HepG2 (cell line): ENCODE results near the gene GRB10. TPM values are rescaled to one million over a fixed set of nuclear protein-coding genes. Genes with fewer than 3 reads are reported as not detected.

ENCODE experiments used
- ATAC-seq: fragments of 200-7000 bp; cut with Tn5 transposase; 3 replicates; pipeline ENCODE4 v1.9.1; 2020; ENCODE audit warnings: mild to moderate bottlenecking, moderate library complexity
- BruUV-seq: library from RNA; stranded (reverse); fragments of 400-500 nt; replicated peaks from 2 replicates; lab custom pipeline; 2021; lab: Mats Ljungman, UMichigan
- CTCF ChIA-PET: fragments of 300-600 bp; formaldehyde crosslinking; extraction: SDS; loops from one replicate; lab custom pipeline; 2021; ENCODE audit warnings: low total read pairs, inconsistent platforms, low intra/inter-chr PET ratio; lab: Yijun Ruan, JAX
- POLR2A ChIA-PET: fragments of 350-600 bp; sonication (Branson Sonifier 250); formaldehyde crosslinking; loops from one replicate; lab custom pipeline; 2020; ENCODE audit warnings: antibody characterized with exemption, inconsistent platforms; lab: Yijun Ruan, JAX
- DNase-seq: peaks from one replicate; pipeline ENCODE4 v3.0.0-alpha.2; 2015; ENCODE audit warnings: low spot score
- FAIRE-seq: peaks from 3 replicates; lab custom pipeline; 2011; peaks lifted over from hg19 to GRCh38; lab: Jason Lieb, UNC
- H2AFZ ChIP-seq: one replicate; pipeline ENCODE4 v1.6.1; 2011; ENCODE audit warnings: low read length, inconsistent platforms
- H3K27ac ChIP-seq: fragments of 300-600 bp; 3 replicates; pipeline ENCODE4 v1.8.0; 2011; ENCODE audit warnings: mixed run types, mild to moderate bottlenecking, mixed read lengths, low read length, inconsistent platforms; ENCODE audit not compliant: insufficient read depth; ENCODE audit errors: extremely low read length
- H3K27me3 ChIP-seq, 2 experiments: fragments of 200-600 bp in 1 of 2; 2 replicates in 1 of 2; 3 replicates in 1 of 2; pipeline versions ENCODE4 v1.6.0 to v1.8.0; 2011; ENCODE audit warnings: low read length in 2 of 2, mild to moderate bottlenecking in 2 of 2, moderate library complexity in 2 of 2, inconsistent platforms in 1 of 2; ENCODE audit not compliant: insufficient read depth in 2 of 2, control insufficient read depth in 1 of 2
- H3K36me3 ChIP-seq, 2 experiments: fragments of 200-600 bp in 1 of 2; replicated peaks in 1 of 2; 2 replicates in 1 of 2; 3 replicates in 1 of 2; pipeline versions ENCODE4 v1.5.1 to v1.8.0; 2011; ENCODE audit warnings: low read length in 2 of 2, inconsistent platforms in 1 of 2; ENCODE audit not compliant: insufficient read depth in 2 of 2, control insufficient read depth in 1 of 2
- H3K4me1 ChIP-seq: 2 replicates; pipeline ENCODE4 v1.5.1; 2012; ENCODE audit warnings: low read length, inconsistent platforms; ENCODE audit not compliant: insufficient read depth
- H3K4me2 ChIP-seq: 2 replicates; pipeline ENCODE4 v1.6.0; 2011; ENCODE audit warnings: low read depth, low read length, inconsistent platforms
- H3K4me3 ChIP-seq, 3 experiments: fragments of 200-600 bp in 1 of 3; sonication (generic), shearing (Covaris generic) in 1 of 3; replicated peaks in 1 of 3; 2 replicates each; pipeline ENCODE4 v1.5.1; 2011 to 2016; ENCODE audit warnings: low read length in 3 of 3, inconsistent platforms in 2 of 3, low read depth in 2 of 3, mild to moderate bottlenecking in 2 of 3, control low read depth in 1 of 3, mixed read lengths in 1 of 3; ENCODE audit not compliant: insufficient read depth in 1 of 3
- H3K79me2 ChIP-seq: one replicate; pipeline ENCODE4 v1.6.1; 2011; ENCODE audit warnings: low read length, inconsistent platforms; ENCODE audit not compliant: insufficient read depth
- H3K9ac ChIP-seq: 2 replicates; pipeline ENCODE4 v1.6.0; 2011; ENCODE audit warnings: mild to moderate bottlenecking, low read depth, low read length, inconsistent platforms; ENCODE audit not compliant: insufficient read depth
- H3K9me3 ChIP-seq: 2 replicates; pipeline ENCODE4 v1.5.1; 2012; ENCODE audit warnings: mild to moderate bottlenecking, low read length
- H4K20me1 ChIP-seq: 2 replicates; pipeline ENCODE4 v1.6.0; 2011; ENCODE audit warnings: inconsistent platforms, mild to moderate bottlenecking, low read length, moderate library complexity; ENCODE audit not compliant: insufficient read depth
- BORCS8-MEF2B ChIP-seq: sonication (generic); formaldehyde crosslinking; IDR thresholded peaks from 2 replicates; pipeline ENCODE4 v1.8.0; 2022; ENCODE audit warnings: mild to moderate bottlenecking, missing genetic modification reagents
- ETV6 ChIP-seq: sonication (generic); formaldehyde crosslinking; conservative IDR thresholded peaks from 2 replicates; pipeline ENCODE4 v1.4.0; 2020; ENCODE audit warnings: missing genetic modification reagents
- FOXA1 ChIP-seq, 2 experiments: fragments of 450-650 bp in 1 of 2; sonication (generic) in 1 of 2; formaldehyde crosslinking in 1 of 2; IDR thresholded peaks; 2 replicates each; pipeline versions ENCODE4 v1.4.0 to v1.6.1; 2016 to 2020; ENCODE audit warnings: missing genetic modification reagents in 1 of 2
- GLMP ChIP-seq: sonication (generic); formaldehyde crosslinking; IDR thresholded peaks from 2 replicates; pipeline ENCODE4 v1.9.0; 2021; ENCODE audit warnings: missing genetic modification reagents, mild to moderate bottlenecking, borderline replicate concordance
- HIC2 ChIP-seq: sonication (generic); formaldehyde crosslinking; IDR thresholded peaks from 2 replicates; pipeline ENCODE4 v1.9.0; 2022; ENCODE audit warnings: low read depth, missing genetic modification reagents
- KLF9 ChIP-seq: IDR thresholded peaks from 2 replicates; pipeline ENCODE4 v1.6.1; 2016; ENCODE audit warnings: low read depth
- MTF1 ChIP-seq: sonication (generic); formaldehyde crosslinking; IDR thresholded peaks from 2 replicates; pipeline ENCODE4 v1.5.0; 2020; ENCODE audit warnings: missing genetic modification reagents
- MXI1 ChIP-seq: IDR thresholded peaks from 3 replicates; pipeline ENCODE4 v1.6.1; 2012; ENCODE audit warnings: low read depth, low read length, inconsistent platforms, borderline replicate concordance
- PHB2 ChIP-seq: fragments of 450-650 bp; IDR thresholded peaks from 2 replicates; pipeline ENCODE4 v1.6.1; 2018; ENCODE audit not compliant: partially characterized antibody
- ZKSCAN1 ChIP-seq: fragments of 150-350 bp; IDR thresholded peaks from 2 replicates; pipeline ENCODE4 v1.6.1; 2014; ENCODE audit warnings: low read length
- ZNF12 ChIP-seq: sonication (generic); formaldehyde crosslinking; IDR thresholded peaks from 2 replicates; pipeline ENCODE4 v1.5.0; 2020; ENCODE audit warnings: missing genetic modification reagents
- ZNF230 ChIP-seq: sonication (generic); formaldehyde crosslinking; IDR thresholded peaks from 2 replicates; pipeline ENCODE4 v1.4.0; 2020; ENCODE audit warnings: mild to moderate bottlenecking, missing genetic modification reagents
- ZNF547 ChIP-seq: sonication (generic); formaldehyde crosslinking; IDR thresholded peaks from 2 replicates; pipeline ENCODE4 v1.5.1; 2020; ENCODE audit warnings: mild to moderate bottlenecking, missing genetic modification reagents
- ZNF674 ChIP-seq: sonication (generic); formaldehyde crosslinking; IDR thresholded peaks from 2 replicates; pipeline ENCODE4 v1.5.0; 2020; ENCODE audit warnings: low read depth, mild to moderate bottlenecking, missing genetic modification reagents
- ZSCAN5A ChIP-seq: sonication (generic); formaldehyde crosslinking; IDR thresholded peaks from 2 replicates; pipeline ENCODE4 v1.8.0; 2022; ENCODE audit warnings: mild to moderate bottlenecking, missing genetic modification reagents, borderline replicate concordance
- WGBS: methylation state at CpG from one replicate; pipeline ENCODE4 v1.1.6; 2017; ENCODE audit warnings: low lambda C conversion rate; 5-methylcytosine and 5-hydroxymethylcytosine counted together
- in situ Hi-C: cut with HindIII; loops from 2 replicates; pipeline ENCODE4 v1.10.0; 2017; ENCODE audit warnings: low pct_unique_long_range_greater_than_20kb; ENCODE audit not compliant: extremely low pct_ligation_motif_present
- intact Hi-C: fragments of 100-400 bp; cut with micrococcal nuclease; formaldehyde crosslinking; loops from one replicate; pipeline ENCODE4 v1.10.0; 2022; ENCODE audit not compliant: unreplicated experiment
- polyA plus RNA-seq, 8 experiments: library from polyadenylated mRNA; depleted of rRNA in 3 of 8; stranded (reverse) in 7 of 8; unstranded in 1 of 8; fragments of >200 nt; fragmentation: Illumina TruSeq in 4 of 8; extraction: Trizol in 4 of 8; gene quantifications; 2 replicates each; pipeline versions ENCODE4 v1.2.1 to v1.2.3, GENCODE V29; 2011 to 2016; ENCODE audit warnings: low read depth in 4 of 8, missing spikeins in 1 of 8, mixed read lengths in 1 of 8; ENCODE audit not compliant: insufficient read depth in 1 of 8
- total RNA-seq, 5 experiments: library from RNA; depleted of rRNA; stranded (reverse); fragments of >200 nt; fragmentation: Illumina TruSeq; extraction: Trizol; gene quantifications; 2 replicates each; pipeline ENCODE4 v1.2.3, GENCODE V29; 2016; ENCODE audit warnings: low read depth in 1 of 5
- TF ChIP-seq, protein P1 (sequence below): sonication (generic); formaldehyde crosslinking; IDR thresholded peaks from 2 replicates; pipeline ENCODE4 v1.8.0; 2022; ENCODE audit warnings: mild to moderate bottlenecking, missing genetic modification reagents
- TF ChIP-seq, protein P2 (sequence below): sonication (generic); formaldehyde crosslinking; IDR thresholded peaks from 2 replicates; pipeline ENCODE4 v1.5.0; 2020; ENCODE audit warnings: mild to moderate bottlenecking, missing genetic modification reagents, moderate library complexity

The GRB10 gene
- total and polyA plus RNA-seq, 2 of the 13 experiments (the other 11 are each of a cell fraction or from before 2014, with no cell fraction given), result 4.0 to 6.8 TPM

- 82% methylated on average over 10 of the region's 10 CpGs for WGBS
- ChIA-PET POLR2A (no interaction called here), CTCF (no interaction called here)
- BruUV-seq, result no TSS peak
- H3K4me2 ChIP-seq, result no peak overlapping the region
- TF ChIP-seq ZNF230 (no peak), ZSCAN5A (no peak), MTF1 (no peak), ZNF674 (CRISPR knock-in tag) (no peak), ZKSCAN1 (no peak), FOXA1 (IDR thresholded peaks at IDR 0.05) (no peak), FOXA1 (CRISPR knock-in tag; IDR thresholded peaks at IDR 0.05) (no peak), ETV6 (CRISPR knock-in tag) (no peak), ZNF12 (CRISPR knock-in tag) (no peak), MXI1 (no peak), KLF9 (CRISPR knock-in tag) (no peak), ZNF547 (CRISPR knock-in tag) (no peak), HIC2 (no peak), GLMP (CRISPR knock-in tag) (no peak), BORCS8-MEF2B (CRISPR knock-in tag) (no peak), PHB2 (no peak)
- TF ChIP-seq, protein P1, sequence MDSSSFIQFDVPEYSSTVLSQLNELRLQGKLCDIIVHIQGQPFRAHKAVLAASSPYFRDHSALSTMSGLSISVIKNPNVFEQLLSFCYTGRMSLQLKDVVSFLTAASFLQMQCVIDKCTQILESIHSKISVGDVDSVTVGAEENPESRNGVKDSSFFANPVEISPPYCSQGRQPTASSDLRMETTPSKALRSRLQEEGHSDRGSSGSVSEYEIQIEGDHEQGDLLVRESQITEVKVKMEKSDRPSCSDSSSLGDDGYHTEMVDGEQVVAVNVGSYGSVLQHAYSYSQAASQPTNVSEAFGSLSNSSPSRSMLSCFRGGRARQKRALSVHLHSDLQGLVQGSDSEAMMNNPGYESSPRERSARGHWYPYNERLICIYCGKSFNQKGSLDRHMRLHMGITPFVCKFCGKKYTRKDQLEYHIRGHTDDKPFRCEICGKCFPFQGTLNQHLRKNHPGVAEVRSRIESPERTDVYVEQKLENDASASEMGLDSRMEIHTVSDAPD (CRISPR knock-in tag), result no peak
- TF ChIP-seq, protein P2, sequence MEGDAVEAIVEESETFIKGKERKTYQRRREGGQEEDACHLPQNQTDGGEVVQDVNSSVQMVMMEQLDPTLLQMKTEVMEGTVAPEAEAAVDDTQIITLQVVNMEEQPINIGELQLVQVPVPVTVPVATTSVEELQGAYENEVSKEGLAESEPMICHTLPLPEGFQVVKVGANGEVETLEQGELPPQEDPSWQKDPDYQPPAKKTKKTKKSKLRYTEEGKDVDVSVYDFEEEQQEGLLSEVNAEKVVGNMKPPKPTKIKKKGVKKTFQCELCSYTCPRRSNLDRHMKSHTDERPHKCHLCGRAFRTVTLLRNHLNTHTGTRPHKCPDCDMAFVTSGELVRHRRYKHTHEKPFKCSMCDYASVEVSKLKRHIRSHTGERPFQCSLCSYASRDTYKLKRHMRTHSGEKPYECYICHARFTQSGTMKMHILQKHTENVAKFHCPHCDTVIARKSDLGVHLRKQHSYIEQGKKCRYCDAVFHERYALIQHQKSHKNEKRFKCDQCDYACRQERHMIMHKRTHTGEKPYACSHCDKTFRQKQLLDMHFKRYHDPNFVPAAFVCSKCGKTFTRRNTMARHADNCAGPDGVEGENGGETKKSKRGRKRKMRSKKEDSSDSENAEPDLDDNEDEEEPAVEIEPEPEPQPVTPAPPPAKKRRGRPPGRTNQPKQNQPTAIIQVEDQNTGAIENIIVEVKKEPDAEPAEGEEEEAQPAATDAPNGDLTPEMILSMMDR (CRISPR knock-in tag), result no peak
- H3K4me3 ChIP-seq, result no peak overlapping the region
- H3K9ac ChIP-seq, result no peak overlapping the region
- intact Hi-C loops, result no loop called here
- FAIRE-seq (no peak), DNase-seq (no peak), ATAC-seq (no peak)
- no peak overlapping the region for H3K27ac ChIP-seq
- H2AFZ ChIP-seq, result no peak overlapping the region
- H4K20me1 ChIP-seq, result no peaks in the 10 kb centered on the region
- no peaks in the 10 kb centered on the region for H3K27me3 ChIP-seq
- in situ Hi-C loops, result no loop called here
- peaks cover 21% of the 10 kb centered on the region for H3K4me1 ChIP-seq
- no peaks in the 10 kb centered on the region for H3K79me2 ChIP-seq
- no peaks in the 10 kb centered on the region for H3K36me3 ChIP-seq
- no peaks in the 10 kb centered on the region for H3K9me3 ChIP-seq
Observed at GRCh38 chr7:50577569-50577968, 205.1 kb downstream of the GRB10 start.
